Panc1 (cell line): ENCODE measurements around the gene CEP104.

Experiments
- CTCF ChIP-seq: fragments of 450-650 bp; IDR thresholded peaks from 2 replicates; pipeline ENCODE4 v1.5.1; 2017; ENCODE audit warnings: mild to moderate bottlenecking
- POLR2AphosphoS5 ChIP-seq: IDR thresholded peaks from 2 replicates; pipeline ENCODE4 v1.6.1; 2012; ENCODE audit warnings: mild to moderate bottlenecking, low read depth, low read length, moderate library complexity
- REST ChIP-seq, 2 experiments: IDR thresholded peaks; 2 replicates each; pipeline ENCODE4 v1.6.1; 2011 to 2012; ENCODE audit warnings: low read depth in 2 of 2, control low read depth in 1 of 2, low read length in 1 of 2, mild to moderate bottlenecking in 1 of 2, moderate library complexity in 1 of 2; ENCODE audit not compliant: insufficient read depth in 1 of 2
- SIN3A ChIP-seq: IDR thresholded peaks from 2 replicates; pipeline ENCODE4 v1.6.1; 2012; ENCODE audit warnings: low read depth, mild to moderate bottlenecking, low read length, moderate library complexity, borderline replicate concordance; ENCODE audit not compliant: insufficient read depth
- TCF7L2 ChIP-seq: IDR thresholded peaks from 2 replicates; pipeline ENCODE4 v1.6.1; 2011; ENCODE audit warnings: mild to moderate bottlenecking, low read depth, low read length, inconsistent platforms

GRCh38 chr1:3864884-3865283, 7.9 kb upstream of the CEP104 start:
- no peak for TF ChIP-seq TCF7L2
- no peak for TF ChIP-seq CTCF
- TF ChIP-seq SIN3A, result no peak
- no peak for TF ChIP-seq POLR2AphosphoS5
- no peak for TF ChIP-seq REST (IDR thresholded peaks at IDR 0.05; ENCODE audit: insufficient read depth in 1 of 2, low read depth in 2 of 2, low read length in 1 of 2)
